EH (cell line): ENCODE measurements around the gene TAAR8.
"Not testable (repeated sequence)": the region's sequence is repeated elsewhere in the genome, so short reads cannot be mapped to it uniquely, and the experiment has no call there.

Experiments
- DNase-seq: peaks from one replicate; pipeline ENCODE4 v3.0.0-alpha.2; 2015; ENCODE audit warnings: low read depth

The TAAR8 gene

DNA sequence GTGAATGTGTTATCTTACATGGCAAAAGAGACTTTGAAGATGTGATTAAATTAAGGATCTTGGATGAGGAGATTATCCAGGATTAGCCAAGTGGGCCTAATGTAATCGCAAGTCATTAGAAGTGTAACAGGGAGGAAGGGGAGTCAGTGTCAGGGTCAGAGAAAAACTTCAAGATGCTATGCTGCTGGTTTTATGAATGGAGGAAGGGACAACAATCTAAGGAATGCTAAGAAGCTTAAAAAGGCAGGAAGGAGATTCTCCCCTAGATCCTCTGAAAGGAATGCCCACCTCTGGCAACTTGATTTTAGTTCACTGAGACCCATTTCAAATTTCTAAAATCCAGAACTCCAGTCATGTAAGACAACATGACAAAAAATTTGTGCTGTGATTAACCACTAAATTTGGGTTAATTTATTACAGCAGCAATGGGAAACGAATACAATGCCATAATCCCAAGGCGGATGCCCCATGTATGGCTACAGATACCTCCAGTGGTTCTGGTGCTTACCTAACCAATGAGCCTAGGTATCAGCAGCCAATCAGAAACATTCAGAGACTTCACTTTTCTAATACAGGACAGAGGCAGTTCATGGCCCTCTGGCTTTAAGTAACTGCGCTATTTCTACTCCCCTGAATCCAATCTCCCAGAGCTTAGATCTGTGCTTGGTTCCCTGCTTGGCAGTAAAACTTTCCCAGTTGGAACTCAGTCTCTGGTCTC lies 3.6 kb upstream of the TAAR8 start:
- no peak for DNase-seq

DNA sequence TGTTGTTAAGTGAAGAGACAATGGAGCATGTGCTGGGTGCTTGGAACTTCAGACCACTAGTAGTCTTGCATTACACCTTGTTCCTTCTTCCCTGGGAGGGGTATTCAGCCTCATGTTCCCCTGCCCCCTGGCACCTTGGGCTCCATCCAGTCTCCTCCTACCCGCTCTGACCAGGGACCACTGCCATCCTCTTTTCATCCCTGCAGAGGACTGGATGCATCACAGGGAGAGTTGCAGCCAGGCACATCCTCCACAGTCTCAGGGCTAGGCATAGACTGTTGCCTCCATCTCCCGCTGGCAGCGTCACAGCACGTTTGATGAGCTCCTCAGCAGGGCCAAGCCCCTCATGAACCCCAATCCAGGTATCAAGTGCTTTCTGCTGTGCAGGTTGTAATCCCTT lies 1.3 kb upstream of the TAAR8 start:
- DNase-seq, result no peak

DNA sequence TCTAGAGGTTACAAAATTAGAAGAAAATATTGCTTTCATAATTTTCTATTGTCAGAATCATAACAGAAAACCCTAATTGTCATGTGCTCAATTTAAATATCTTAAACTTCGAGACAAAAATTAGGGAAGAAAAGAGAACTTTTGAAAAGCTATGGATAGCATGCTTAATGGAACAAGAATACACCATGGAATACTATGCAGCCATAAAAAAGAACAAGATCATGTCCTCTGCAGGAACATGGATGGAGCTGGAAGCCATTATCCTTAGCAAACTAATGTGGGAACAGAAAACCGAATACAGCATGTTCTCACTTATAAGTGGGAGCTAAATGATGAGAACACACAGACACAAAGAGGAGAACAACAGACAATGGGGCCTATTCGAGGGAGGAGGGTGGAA lies 7.6 kb downstream of the TAAR8 start:
- DNase-seq, result not testable (repeated sequence)

DNA sequence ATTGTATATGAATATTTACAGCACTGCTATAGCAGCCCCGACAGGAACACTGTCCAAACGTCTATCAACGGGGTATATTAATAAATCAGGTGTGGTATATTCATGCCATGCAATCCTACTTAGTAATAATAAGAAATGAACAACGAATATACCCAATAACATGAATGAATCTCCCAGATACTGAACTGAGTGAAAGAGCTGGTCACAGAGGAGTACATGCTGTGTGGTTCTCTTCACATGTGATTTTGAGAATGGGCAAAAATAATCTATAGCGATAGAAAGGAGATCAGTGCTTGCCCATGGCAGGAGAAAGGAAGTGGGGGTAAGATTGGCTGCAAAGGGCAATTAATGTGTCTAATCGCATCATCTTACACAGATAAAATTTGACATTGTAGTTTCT lies 13.9 kb downstream of the TAAR8 start:
- DNase-seq, result no peak

DNA sequence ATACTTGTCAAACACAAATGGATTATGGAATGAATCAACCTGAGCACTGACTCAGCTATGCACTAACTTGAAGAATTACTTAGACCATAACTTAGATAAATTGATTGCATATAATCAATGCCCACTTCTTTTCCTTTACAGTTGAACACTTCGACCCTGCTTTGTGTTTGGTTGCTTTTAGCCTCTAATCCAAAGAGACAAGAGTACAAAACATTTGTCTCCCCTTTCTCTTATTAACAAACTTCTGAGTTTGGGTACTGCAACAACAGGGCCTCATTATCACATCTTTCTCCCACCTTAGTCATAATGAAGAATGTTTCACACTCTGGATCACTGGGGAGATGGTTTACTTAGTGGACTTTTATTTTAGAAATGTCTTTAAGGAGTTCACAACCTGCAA lies 15.1 kb downstream of the TAAR8 start:
- no peak for DNase-seq

DNA sequence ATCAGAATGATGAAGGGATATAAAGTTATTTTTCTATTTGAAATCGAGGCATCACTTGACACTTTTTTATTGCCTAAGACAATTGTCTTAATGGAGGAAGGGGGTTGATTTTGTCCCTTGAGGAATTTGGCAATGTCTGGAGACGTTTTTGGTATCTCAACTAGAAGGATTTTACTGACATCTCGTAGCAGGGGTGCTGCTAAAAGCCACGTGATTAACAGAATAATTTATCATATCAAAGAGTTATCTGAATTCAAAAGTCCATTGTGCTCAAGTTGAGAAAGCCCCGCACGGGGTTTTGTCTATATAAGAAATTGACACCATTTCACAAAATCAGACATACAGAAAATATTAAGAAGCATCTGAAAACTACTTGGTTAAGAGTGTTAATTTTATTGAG lies 16.1 kb downstream of the TAAR8 start:
- DNase-seq, result no peak

DNA sequence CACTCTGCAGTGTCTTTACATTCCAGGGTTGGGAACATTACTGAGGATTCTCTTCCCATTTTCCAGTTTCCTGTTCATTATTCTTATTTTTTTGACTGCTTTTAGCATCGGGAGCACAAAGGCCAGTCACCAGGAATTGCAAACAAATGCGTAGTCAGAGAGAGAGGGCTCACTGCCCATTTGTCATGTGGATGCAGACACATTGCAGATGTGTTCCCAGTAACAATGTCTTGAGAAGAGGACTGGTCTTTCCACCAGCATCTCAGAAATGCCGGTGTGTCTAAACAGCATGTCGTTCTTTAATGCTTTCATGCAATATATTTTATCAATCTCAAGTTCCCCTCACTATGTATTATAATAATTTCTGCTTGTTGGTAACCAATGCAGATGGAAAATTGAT lies 16.7 kb downstream of the TAAR8 start:
- no peak for DNase-seq

DNA sequence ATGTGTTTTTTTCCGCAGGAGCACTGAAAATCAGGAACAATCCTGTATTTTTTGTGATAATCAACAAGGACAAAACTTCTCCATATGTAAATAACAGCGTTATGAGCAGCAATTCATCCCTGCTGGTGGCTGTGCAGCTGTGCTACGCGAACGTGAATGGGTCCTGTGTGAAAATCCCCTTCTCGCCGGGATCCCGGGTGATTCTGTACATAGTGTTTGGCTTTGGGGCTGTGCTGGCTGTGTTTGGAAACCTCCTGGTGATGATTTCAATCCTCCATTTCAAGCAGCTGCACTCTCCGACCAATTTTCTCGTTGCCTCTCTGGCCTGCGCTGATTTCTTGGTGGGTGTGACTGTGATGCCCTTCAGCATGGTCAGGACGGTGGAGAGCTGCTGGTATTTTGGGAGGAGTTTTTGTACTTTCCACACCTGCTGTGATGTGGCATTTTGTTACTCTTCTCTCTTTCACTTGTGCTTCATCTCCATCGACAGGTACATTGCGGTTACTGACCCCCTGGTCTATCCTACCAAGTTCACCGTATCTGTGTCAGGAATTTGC lies 17.8 kb downstream of the TAAR8 start, which contains the start of gene TAAR6:
TAAR6 (plus strand) TSS at position 102 of the 557 bp plus-strand sequence; CDS start at position 102, 0 bp downstream.
- no peak for DNase-seq

DNA sequence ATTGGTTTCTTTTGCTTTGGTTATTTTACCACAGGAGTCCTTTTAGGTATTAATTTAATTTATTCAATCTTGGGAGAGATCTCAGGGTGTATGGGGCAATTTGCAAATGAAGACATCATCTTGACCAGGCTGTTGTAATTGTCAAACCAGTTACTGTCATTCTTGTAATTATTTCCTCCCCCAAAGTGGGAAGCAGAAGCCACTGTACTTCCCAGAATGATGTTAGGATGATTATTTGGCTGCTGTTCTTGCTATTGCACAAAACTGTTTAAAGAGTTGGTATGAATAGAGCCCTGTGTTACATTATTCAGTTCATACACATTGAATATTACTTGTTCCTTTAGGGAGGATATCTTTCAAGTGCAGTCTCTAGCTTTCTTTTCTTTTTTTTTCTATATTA lies 19.3 kb downstream of the TAAR8 start:
- no peak for DNase-seq

DNA sequence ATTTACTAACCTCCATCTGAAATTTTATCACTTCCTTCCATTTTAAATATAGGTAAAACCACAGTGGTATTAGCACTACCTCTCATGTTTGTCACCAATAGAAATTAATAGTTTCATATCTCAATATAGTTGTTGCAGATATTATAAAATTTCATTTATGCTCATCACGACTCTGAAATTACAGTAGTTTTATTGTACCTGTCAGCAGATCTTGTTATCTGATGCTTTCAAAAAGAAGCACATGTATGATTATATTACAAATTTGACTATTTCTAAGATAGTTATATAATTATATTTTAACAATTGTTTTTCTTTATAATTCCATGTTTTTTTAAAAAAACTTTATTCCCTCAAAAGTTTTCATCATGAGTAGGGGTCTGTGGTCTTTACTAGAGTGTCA lies 32.2 kb downstream of the TAAR8 start:
- no peak for DNase-seq

DNA sequence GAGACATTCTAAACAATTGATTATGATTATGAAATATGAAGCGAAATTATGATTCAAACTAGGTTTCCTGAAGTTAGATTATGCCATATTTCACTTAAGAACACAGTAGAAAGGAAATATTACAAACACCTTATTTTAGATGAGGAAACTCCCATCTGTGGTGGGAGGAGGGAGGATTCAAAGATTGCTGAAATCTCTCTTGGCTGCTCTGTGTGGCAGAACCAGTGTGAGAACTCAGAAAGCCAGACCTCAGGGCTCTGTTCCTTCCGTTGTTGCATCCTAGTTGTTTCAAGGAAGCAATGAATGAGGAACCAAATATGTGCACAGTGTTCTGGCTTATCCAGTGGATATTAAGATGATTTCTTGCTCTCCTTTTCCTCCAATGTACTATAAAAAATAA lies 35.0 kb downstream of the TAAR8 start:
- no peak for DNase-seq

DNA sequence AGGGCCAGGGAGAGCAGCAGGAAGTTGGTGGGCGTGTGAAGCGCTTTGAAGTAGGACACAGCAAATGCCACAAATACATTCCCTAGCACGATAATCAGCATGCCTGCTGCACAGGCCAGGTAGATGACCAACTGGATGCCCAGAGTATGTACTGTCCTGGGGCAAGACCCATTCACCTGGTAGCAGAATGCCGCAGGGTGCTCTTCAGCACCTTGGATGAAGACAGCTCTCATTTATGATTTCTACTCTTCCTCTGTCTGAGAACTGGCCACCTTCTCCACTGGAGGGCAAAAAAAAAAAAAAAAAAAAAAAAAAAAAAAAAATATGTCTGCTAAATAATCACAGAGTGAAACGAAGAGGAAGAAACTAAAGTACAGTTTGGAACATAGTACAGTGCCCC lies 37.0 kb downstream of the TAAR8 start, which contains the start of gene TAAR5:
TAAR5 (minus strand) TSS at position 288 of the 400 bp plus-strand sequence; CDS start at position 233, 55 bp downstream.
- no peak for DNase-seq

DNA sequence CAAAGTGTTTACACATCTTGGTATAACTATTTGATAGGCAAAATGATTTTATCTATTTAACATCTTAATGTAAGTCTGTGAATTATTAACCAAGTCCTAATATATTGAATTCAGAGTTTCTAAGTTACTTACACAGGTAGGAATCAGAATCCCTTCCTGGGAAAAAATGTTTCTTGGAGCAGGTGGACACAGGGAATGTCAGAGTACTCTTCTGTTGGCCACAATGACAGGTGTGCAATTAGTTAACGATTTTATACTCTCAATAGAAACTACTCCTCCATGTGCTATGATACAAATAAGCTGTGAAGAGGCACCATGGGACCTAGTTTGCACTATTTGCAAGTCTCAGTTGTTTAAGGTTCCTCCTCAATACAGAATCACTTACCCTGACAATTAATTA lies 37.9 kb downstream of the TAAR8 start:
- no peak for DNase-seq

DNA sequence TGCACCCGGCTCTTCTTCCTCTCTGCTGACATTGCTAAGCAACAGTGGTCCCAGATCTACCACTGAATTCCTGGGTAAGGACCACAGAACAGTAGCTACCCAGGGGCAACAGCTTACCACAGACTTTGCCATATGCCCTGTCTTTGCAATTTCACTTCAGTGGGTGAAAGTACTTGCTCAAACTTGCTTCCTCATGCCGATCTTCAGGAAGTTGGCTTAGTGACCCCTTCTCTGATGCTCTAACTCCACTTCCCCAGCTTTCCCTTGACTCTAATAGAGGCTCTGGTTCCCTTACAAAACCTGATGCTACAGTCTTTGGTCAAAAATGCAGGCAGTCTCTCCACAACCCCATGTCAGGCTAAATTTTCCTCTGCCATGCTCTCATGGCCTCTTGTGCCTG lies 40.4 kb downstream of the TAAR8 start:
- DNase-seq, result no peak

DNA sequence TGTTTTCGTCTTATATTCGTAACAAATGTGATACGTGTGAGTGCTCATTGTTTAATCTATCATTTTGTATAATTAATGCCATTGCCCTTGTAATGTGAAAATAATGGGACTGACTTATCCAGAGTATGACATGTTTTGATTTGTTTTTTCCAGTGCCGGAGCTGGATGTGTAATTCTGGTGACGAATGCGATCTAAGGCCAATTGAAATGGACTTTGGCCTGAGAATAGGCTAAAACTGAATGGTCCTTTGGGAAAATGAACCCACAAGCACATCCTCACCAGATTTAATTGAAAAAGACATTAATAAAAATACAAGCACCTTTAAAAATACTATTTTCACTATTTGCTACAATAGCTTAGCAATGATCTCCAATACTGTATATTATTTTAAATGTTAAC lies 43.7 kb downstream of the TAAR8 start:
- no peak for DNase-seq

DNA sequence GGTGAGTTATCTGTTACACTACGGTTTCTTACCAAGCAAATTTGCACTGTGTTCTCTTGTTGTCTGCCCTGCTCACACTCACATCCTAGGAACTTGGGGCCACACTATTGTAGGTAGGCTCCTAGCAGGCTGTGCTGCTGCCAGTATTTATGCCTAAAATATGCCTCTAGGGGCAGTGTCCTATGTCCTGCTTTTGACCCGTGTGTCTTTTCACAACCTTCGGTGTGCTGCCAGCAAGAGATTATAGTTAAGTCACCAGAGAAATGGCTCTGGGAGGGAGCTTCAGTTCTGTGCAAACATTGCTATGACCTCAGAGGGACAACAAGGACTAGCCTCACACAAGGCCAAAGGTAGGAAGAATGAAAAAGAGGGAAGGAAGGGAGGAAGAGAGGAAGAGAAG lies 46.0 kb downstream of the TAAR8 start:
- peak; percentile 3 for DNase-seq

DNA sequence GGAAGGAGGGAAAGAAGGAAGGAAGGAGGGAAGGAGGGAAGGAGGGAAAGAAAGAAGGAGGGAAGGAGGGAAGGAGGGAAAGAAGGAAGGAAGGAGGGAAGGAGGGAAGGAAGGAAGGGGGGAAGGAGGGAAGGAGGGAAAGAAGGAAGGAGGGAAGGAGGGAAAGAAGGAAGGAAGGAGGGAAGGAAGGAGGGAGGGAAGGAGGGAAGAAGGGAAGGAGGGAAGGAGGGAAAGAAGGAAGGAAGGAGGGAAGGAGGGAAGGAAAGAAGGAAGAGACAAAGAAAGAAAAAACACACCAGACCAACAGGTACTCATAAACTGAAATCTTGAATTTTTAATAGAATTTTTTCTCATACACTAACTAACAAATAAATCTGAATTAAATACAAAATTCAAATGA lies 48.4 kb downstream of the TAAR8 start:
- not testable (repeated sequence) for DNase-seq
